ENCODE data around the gene SLC2A2.

- TF ChIP-seq CTCF (IDR thresholded peaks at IDR 0.05) (no peak), POLR2A (IDR thresholded peaks at IDR 0.05) (no peak)
Measured at GRCh38 chr3:171007316-171007715, 19.2 kb downstream of the SLC2A2 start.
